ENCODE measurements around the gene PRDM11. TPM values are rescaled to one million over a fixed set of nuclear protein-coding genes. Genes with fewer than 3 reads are reported as not detected.
A peak's percentile ranks its signal among the peaks of the same experiment; 100 is the strongest.

The PRDM11 gene
- total and polyA plus RNA-seq, 4 donors: 3.7 to 35.1 (median 14.1) TPM

DNA sequence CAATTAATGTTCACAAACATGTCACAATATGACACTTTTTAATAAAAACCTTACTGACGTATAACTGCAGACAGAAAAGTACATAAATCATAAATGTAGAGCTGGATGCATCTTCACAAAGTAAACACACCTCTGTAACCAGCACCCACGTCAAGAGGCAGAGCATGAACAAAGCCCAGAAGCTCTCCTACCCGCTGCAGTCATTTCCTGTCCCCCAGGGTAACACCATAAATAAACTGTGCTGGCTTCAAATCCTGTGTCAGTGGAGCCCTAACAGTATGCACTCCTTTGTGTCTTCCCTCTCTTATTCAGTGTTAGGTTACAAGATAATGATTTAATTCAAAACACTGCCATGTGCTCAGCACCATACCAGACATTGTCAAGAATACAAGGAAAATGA is 134.0 kb downstream of the PRDM11 start:
- 49 to 53% methylated on average over 3 of the region's 3 CpGs for WGBS, 2 donors

DNA sequence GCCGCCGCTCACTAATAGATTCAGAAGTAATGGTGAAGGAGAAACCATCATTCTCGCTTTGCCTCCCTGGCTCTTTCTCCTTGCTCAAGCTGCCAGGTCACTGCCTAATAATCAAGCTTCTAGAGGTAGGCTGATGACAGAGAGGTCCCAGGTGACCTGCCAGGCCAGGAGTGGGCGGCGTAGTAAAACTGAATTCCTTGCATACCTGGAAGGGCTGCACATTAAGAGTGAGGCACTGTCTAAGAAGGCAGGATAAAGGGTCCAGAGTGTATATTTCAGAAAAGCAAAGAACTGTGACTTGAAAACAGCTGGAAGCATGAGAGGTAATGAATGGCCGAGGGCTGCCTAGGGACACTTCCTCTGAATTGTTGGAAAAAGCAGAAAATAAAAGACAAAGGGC is 135.6 kb downstream of the PRDM11 start:
- peaks cover 0 to 13% (median under 1%) of the 10 kb centered on the region in 3 donors for H3K27me3 ChIP-seq (ENCODE audit: control insufficient read depth in 3 of 3, insufficient read depth in 3 of 3, low read length in 2 of 3)
- H3K36me3 ChIP-seq (ENCODE audit: control insufficient read depth in 4 of 4, insufficient read depth in 4 of 4, low read length in 4 of 4): no peaks in the 10 kb centered on the region
- no peak overlapping the region for H3K27ac ChIP-seq (ENCODE audit: low read depth in 1 of 2, low read length in 1 of 2)

More for the DNA sequence above, 134.0 kb downstream of the PRDM11 start:
- Histone ChIP-seq H3K27me3 (ENCODE audit: control insufficient read depth in 3 of 3, insufficient read depth in 3 of 3, low read length in 2 of 3) (peaks cover 0 to 4% (median 0%) of the 10 kb centered on the region in 3 donors), H3K9ac (ENCODE audit: insufficient read depth in 1 of 2, low read length in 2 of 2) (no peak overlapping the region), H3K4me3 (no peak overlapping the region), H3K9me3 (ENCODE audit: control insufficient read depth in 4 of 4, insufficient read depth in 3 of 4, low read length in 3 of 4) (peaks cover 0 to 2% (median 0%) of the 10 kb centered on the region in 4 donors), H3K27ac (ENCODE audit: low read depth in 1 of 2, low read length in 1 of 2) (no peak overlapping the region), H3K36me3 (ENCODE audit: control insufficient read depth in 4 of 4, insufficient read depth in 4 of 4, low read length in 4 of 4) (no peaks in the 10 kb centered on the region), H3K4me1 (ENCODE audit: control insufficient read depth in 5 of 5, insufficient read depth in 5 of 5, low read length in 5 of 5) (no peaks in the 10 kb centered on the region)
- ATAC-seq (ENCODE audit: insufficient read depth, low FRiP score) (no peak), DNase-seq (peak in 2 of 3 donors; percentile 15 to 31)
- TF ChIP-seq, protein P1, sequence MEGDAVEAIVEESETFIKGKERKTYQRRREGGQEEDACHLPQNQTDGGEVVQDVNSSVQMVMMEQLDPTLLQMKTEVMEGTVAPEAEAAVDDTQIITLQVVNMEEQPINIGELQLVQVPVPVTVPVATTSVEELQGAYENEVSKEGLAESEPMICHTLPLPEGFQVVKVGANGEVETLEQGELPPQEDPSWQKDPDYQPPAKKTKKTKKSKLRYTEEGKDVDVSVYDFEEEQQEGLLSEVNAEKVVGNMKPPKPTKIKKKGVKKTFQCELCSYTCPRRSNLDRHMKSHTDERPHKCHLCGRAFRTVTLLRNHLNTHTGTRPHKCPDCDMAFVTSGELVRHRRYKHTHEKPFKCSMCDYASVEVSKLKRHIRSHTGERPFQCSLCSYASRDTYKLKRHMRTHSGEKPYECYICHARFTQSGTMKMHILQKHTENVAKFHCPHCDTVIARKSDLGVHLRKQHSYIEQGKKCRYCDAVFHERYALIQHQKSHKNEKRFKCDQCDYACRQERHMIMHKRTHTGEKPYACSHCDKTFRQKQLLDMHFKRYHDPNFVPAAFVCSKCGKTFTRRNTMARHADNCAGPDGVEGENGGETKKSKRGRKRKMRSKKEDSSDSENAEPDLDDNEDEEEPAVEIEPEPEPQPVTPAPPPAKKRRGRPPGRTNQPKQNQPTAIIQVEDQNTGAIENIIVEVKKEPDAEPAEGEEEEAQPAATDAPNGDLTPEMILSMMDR (IDR thresholded peaks at IDR 0.05; ENCODE audit: control extremely low read depth, extremely low read depth): no peak

More for the DNA sequence above, 135.6 kb downstream of the PRDM11 start:
- ATAC-seq (ENCODE audit: insufficient read depth, low FRiP score) (no peak), DNase-seq (no peak)
- H3K4me3 ChIP-seq: no peak overlapping the region
- WGBS, 2 donors: 76 to 97% methylated on average over 6 of the region's 6 CpGs
- no peak overlapping the region for H3K9ac ChIP-seq (ENCODE audit: insufficient read depth in 1 of 2, low read length in 2 of 2)
- H3K4me1 ChIP-seq (ENCODE audit: control insufficient read depth in 5 of 5, insufficient read depth in 5 of 5, low read length in 5 of 5): peaks cover 0 to 5% (median 0%) of the 10 kb centered on the region in 5 donors
- peaks cover 0 to 2% (median under 1%) of the 10 kb centered on the region in 4 donors for H3K9me3 ChIP-seq (ENCODE audit: control insufficient read depth in 4 of 4, insufficient read depth in 3 of 4, low read length in 3 of 4)
- TF ChIP-seq, protein P1 (IDR thresholded peaks at IDR 0.05; ENCODE audit: control extremely low read depth, extremely low read depth): no peak

Other genes starting within 250 kb of the PRDM11 start
- 100 to 1,000 TPM in 1 of 2 donors, 10 to 100 TPM in 1; 51.2 to 134 TPM for gene TP53I11, start 195.8 kb upstream of the PRDM11 start, total RNA-seq
- gene TP53I11, start 195.8 kb upstream of the PRDM11 start, polyA plus RNA-seq: 10 to 100 TPM; 64.9 to 79.0 TPM
- 1 to 10 TPM in 1 of 2 donors, under 1 TPM in 1; 0.25 to 6.2 TPM for gene SYT13, start 139.7 kb downstream of the PRDM11 start, total RNA-seq
- under 1 TPM; 0.06 to 0.08 TPM for gene SYT13, start 139.7 kb downstream of the PRDM11 start, polyA plus RNA-seq